Keratinocyte (primary cell): ENCODE data around the gene GARNL3.

Experiments used
- EZH2 ChIP-seq: IDR thresholded peaks from one replicate; pipeline ENCODE4 v1.6.1; 2012; ENCODE audit warnings: inconsistent platforms, mild to moderate bottlenecking, low read length, moderate library complexity
- TF ChIP-seq, protein P1 (sequence below), 3 experiments: IDR thresholded peaks in 1 of 3; conservative IDR thresholded peaks in 1 of 3; optimal IDR thresholded peaks in 1 of 3; 2 replicates in 2 of 3; 3 replicates in 1 of 3; pipeline versions ENCODE3 to v1.5.1; 2011; ENCODE audit warnings: low read length in 3 of 3, mild to moderate bottlenecking in 3 of 3, moderate library complexity in 2 of 3, control low read depth in 1 of 3, inconsistent platforms in 1 of 3; ENCODE audit not compliant: insufficient read depth in 2 of 3; ENCODE audit errors: extremely low read depth in 1 of 3

GRCh38 chr9:127215268-127216209 is 49.0 kb upstream of the GARNL3 start:
- TF ChIP-seq, protein P1, sequence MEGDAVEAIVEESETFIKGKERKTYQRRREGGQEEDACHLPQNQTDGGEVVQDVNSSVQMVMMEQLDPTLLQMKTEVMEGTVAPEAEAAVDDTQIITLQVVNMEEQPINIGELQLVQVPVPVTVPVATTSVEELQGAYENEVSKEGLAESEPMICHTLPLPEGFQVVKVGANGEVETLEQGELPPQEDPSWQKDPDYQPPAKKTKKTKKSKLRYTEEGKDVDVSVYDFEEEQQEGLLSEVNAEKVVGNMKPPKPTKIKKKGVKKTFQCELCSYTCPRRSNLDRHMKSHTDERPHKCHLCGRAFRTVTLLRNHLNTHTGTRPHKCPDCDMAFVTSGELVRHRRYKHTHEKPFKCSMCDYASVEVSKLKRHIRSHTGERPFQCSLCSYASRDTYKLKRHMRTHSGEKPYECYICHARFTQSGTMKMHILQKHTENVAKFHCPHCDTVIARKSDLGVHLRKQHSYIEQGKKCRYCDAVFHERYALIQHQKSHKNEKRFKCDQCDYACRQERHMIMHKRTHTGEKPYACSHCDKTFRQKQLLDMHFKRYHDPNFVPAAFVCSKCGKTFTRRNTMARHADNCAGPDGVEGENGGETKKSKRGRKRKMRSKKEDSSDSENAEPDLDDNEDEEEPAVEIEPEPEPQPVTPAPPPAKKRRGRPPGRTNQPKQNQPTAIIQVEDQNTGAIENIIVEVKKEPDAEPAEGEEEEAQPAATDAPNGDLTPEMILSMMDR (optimal IDR thresholded peaks at IDR 0.05 in 1 of 3, IDR thresholded peaks at IDR 0.05 in 1 of 3, conservative IDR thresholded peaks at IDR 0.05 in 1 of 3; ENCODE audit: extremely low read depth in 1 of 3, insufficient read depth in 2 of 3, low read length in 3 of 3): no peak
- no peak for TF ChIP-seq EZH2
